H9 (cell line): Measurements from ENCODE around the gene ARAP1. TPM values are rescaled to one million over a fixed set of nuclear protein-coding genes. Genes with fewer than 3 reads are reported as not detected.

Experiments
- DNase-seq: peaks from one replicate; pipeline ENCODE4 v3.0.0-alpha.2; 2017
- H2AFZ ChIP-seq: one replicate; pipeline ENCODE4 v1.6.1; 2013; ENCODE audit warnings: mild to moderate bottlenecking, low read length, control low read depth, moderate library complexity
- H2AK5ac ChIP-seq: 2 replicates; pipeline ENCODE4 v1.6.1; 2013; ENCODE audit warnings: low read length, control low read depth, mixed read lengths; ENCODE audit not compliant: insufficient read length
- H2BK120ac ChIP-seq: one replicate; pipeline ENCODE4 v1.6.1; 2013; ENCODE audit warnings: low read depth, mild to moderate bottlenecking, low read length, control low read depth, inconsistent platforms; ENCODE audit not compliant: poor library complexity, severe bottlenecking
- H2BK12ac ChIP-seq: 2 replicates; pipeline ENCODE4 v1.6.1; 2013; ENCODE audit warnings: low read length, control low read depth, mixed read lengths, low read depth; ENCODE audit not compliant: insufficient read length
- H2BK15ac ChIP-seq: 2 replicates; pipeline ENCODE4 v1.6.1; 2013; ENCODE audit warnings: low read depth, low read length, control low read depth
- H2BK20ac ChIP-seq: one replicate; pipeline ENCODE4 v1.6.1; 2013; ENCODE audit warnings: low read depth, mild to moderate bottlenecking, low read length, control low read depth, inconsistent platforms; ENCODE audit not compliant: poor library complexity, severe bottlenecking
- H2BK5ac ChIP-seq: 2 replicates; pipeline ENCODE4 v1.6.1; 2013; ENCODE audit warnings: low read length, control low read depth, mixed read lengths; ENCODE audit not compliant: insufficient read length
- H3K14ac ChIP-seq: 2 replicates; pipeline ENCODE4 v1.6.1; 2013; ENCODE audit warnings: low read length, control low read depth; ENCODE audit not compliant: insufficient read depth
- H3K18ac ChIP-seq: 2 replicates; pipeline ENCODE4 v1.6.1; 2013; ENCODE audit warnings: low read depth, mild to moderate bottlenecking, mixed read lengths, low read length, control low read depth; ENCODE audit not compliant: insufficient read length
- H3K23ac ChIP-seq: 2 replicates; pipeline ENCODE4 v1.6.1; 2013; ENCODE audit warnings: low read length, control low read depth, mixed read lengths, low read depth; ENCODE audit not compliant: insufficient read length
- H3K23me2 ChIP-seq: 2 replicates; pipeline ENCODE4 v1.6.1; 2013; ENCODE audit warnings: low read depth, mild to moderate bottlenecking, mixed read lengths, low read length, control low read depth; ENCODE audit not compliant: insufficient read length, poor library complexity, severe bottlenecking
- H3K27ac ChIP-seq: 2 replicates; pipeline ENCODE4 v1.5.1; 2013; ENCODE audit warnings: low read length, control low read depth, mixed read lengths, low read depth; ENCODE audit not compliant: insufficient read length
- H3K27me3 ChIP-seq: 2 replicates; pipeline ENCODE4 v1.6.1; 2013; ENCODE audit warnings: low read length, control low read depth, inconsistent platforms; ENCODE audit not compliant: insufficient read depth
- H3K4ac ChIP-seq: 2 replicates; pipeline ENCODE4 v1.6.1; 2013; ENCODE audit warnings: low read depth, mild to moderate bottlenecking, control low read depth, inconsistent platforms, low read length, moderate library complexity
- H3K4me1 ChIP-seq: 2 replicates; pipeline ENCODE4 v1.6.1; 2013; ENCODE audit warnings: low read length, control low read depth, inconsistent platforms; ENCODE audit not compliant: insufficient read depth
- H3K4me2 ChIP-seq: 2 replicates; pipeline ENCODE4 v1.6.1; 2013; ENCODE audit warnings: low read length, control low read depth, mixed read lengths; ENCODE audit not compliant: insufficient read length, insufficient read depth
- H3K56ac ChIP-seq: 2 replicates; pipeline ENCODE4 v1.6.1; 2013; ENCODE audit warnings: low read depth, mild to moderate bottlenecking, mixed read lengths, low read length, control low read depth; ENCODE audit not compliant: insufficient read length
- H3K79me1 ChIP-seq: 2 replicates; pipeline ENCODE4 v1.6.1; 2013; ENCODE audit warnings: low read depth, mild to moderate bottlenecking, moderate library complexity, low read length, control low read depth, inconsistent platforms; ENCODE audit not compliant: insufficient read depth, poor library complexity, severe bottlenecking
- H3K79me2 ChIP-seq: 2 replicates; pipeline ENCODE4 v1.6.1; 2013; ENCODE audit warnings: low read length, control low read depth, inconsistent platforms; ENCODE audit not compliant: insufficient read depth
- H3K9ac ChIP-seq: 2 replicates; pipeline ENCODE4 v1.6.1; 2013; ENCODE audit warnings: low read length, control low read depth, mixed read lengths; ENCODE audit not compliant: insufficient read length; ENCODE audit errors: extremely low read depth
- H3K9me3 ChIP-seq: one replicate; pipeline ENCODE4 v1.6.1; 2013; ENCODE audit warnings: low read depth, low read length, inconsistent platforms; ENCODE audit not compliant: control insufficient read depth
- H3T11ph ChIP-seq: one replicate; pipeline ENCODE4 v1.6.1; 2013; ENCODE audit warnings: mild to moderate bottlenecking, low read length, control low read depth, inconsistent platforms
- H4K20me1 ChIP-seq: one replicate; pipeline ENCODE4 v1.6.1; 2013; ENCODE audit not compliant: control insufficient read depth, insufficient read length, insufficient read depth
- H4K5ac ChIP-seq: 2 replicates; pipeline ENCODE4 v1.6.1; 2013; ENCODE audit warnings: low read depth, mild to moderate bottlenecking, mixed read lengths, low read length, control low read depth; ENCODE audit not compliant: insufficient read length
- H4K8ac ChIP-seq: replicated peaks from 2 replicates; pipeline ENCODE4 v1.6.1; 2013; ENCODE audit warnings: low read length, control low read depth, mixed read lengths, low read depth; ENCODE audit not compliant: insufficient read length
- H4K91ac ChIP-seq: 2 replicates; pipeline ENCODE4 v1.6.1; 2013; ENCODE audit warnings: low read depth, mild to moderate bottlenecking, moderate library complexity, mixed read lengths, low read length, control low read depth; ENCODE audit not compliant: insufficient read length
- H3K27ac Mint-ChIP-seq, 3 experiments: 2 replicates in 2 of 3; 3 replicates in 1 of 3; pipeline ENCODE4 v1.8.0; 2020 to 2021; ENCODE audit warnings: mixed read lengths in 3 of 3, mild to moderate bottlenecking in 1 of 3, moderate library complexity in 1 of 3
- H3K27me3 Mint-ChIP-seq: 2 replicates; pipeline ENCODE4 v1.8.0; 2021; ENCODE audit warnings: low read depth, mild to moderate bottlenecking, moderate library complexity, mixed read lengths
- H3K36me3 Mint-ChIP-seq, 3 experiments: 2 replicates in 2 of 3; 3 replicates in 1 of 3; pipeline ENCODE4 v1.8.0; 2020 to 2021; ENCODE audit warnings: low read depth in 3 of 3, mixed read lengths in 3 of 3; ENCODE audit not compliant: insufficient read depth in 1 of 3
- H3K4me1 Mint-ChIP-seq, 2 experiments: 2 replicates each; pipeline ENCODE4 v1.8.0; 2020; ENCODE audit warnings: mixed read lengths in 2 of 2
- H3K4me3 Mint-ChIP-seq, 2 experiments: 2 replicates in 1 of 2; 3 replicates in 1 of 2; pipeline ENCODE4 v1.8.0; 2020 to 2021; ENCODE audit warnings: mild to moderate bottlenecking in 2 of 2, mixed read lengths in 2 of 2, moderate library complexity in 1 of 2
- H3K9me3 Mint-ChIP-seq, 2 experiments: 2 replicates in 1 of 2; 3 replicates in 1 of 2; pipeline ENCODE4 v1.8.0; 2020; ENCODE audit warnings: mild to moderate bottlenecking in 2 of 2, mixed read lengths in 2 of 2, moderate library complexity in 1 of 2
- CTCF ChIP-seq: fragments of 200-600 bp; sonication (generic); conservative IDR thresholded peaks from 3 replicates; pipeline ENCODE4 v1.8.0; 2021; ENCODE audit warnings: antibody characterized with exemption, mild to moderate bottlenecking
- WGBS: extraction: QIAGEN DNeasy Blood & Tissue Kit; methylation state at CpG from one replicate; pipeline ENCODE4 v1.1.7; 2013; ENCODE audit warnings: missing lambda C conversion rate, low lambda C conversion rate, mixed read lengths; ENCODE audit not compliant: insufficient read length; ENCODE audit errors: extremely low coverage; 5-methylcytosine and 5-hydroxymethylcytosine counted together
- total RNA-seq: library from RNA; stranded (reverse); gene quantifications from 2 replicates; pipeline ENCODE4 v1.2.1, GENCODE V29; 2021

ARAP1 gene
- total RNA-seq, 1 experiment from 2014 or later, result 59.4 TPM

- Histone ChIP-seq H3K27ac (no peak overlapping the region), H3K9me3 (no peaks in the 10 kb centered on the region), H3K79me1 (no peaks in the 10 kb centered on the region), H3K27me3 (no peaks in the 10 kb centered on the region), H4K91ac (no peak overlapping the region), H3K4ac (no peak overlapping the region), H3K4me2 (no peak overlapping the region), H3K4me1 (no peaks in the 10 kb centered on the region), H3K9ac (no peak overlapping the region), H2BK120ac (no peak overlapping the region), H3K14ac (no peak overlapping the region), H2AK5ac (no peak overlapping the region), H4K5ac (no peak overlapping the region), H2AFZ (no peak overlapping the region), H3K23me2 (no peaks in the 10 kb centered on the region), H3K18ac (no peak overlapping the region), H3K56ac (no peak overlapping the region), H2BK15ac (no peak overlapping the region), H4K8ac (no peak overlapping the region), H4K20me1 (no peaks in the 10 kb centered on the region), H3K79me2 (no peaks in the 10 kb centered on the region), H2BK20ac (no peak overlapping the region), H2BK5ac (no peak overlapping the region), H3T11ph (no peak overlapping the region), H3K23ac (no peak overlapping the region), H2BK12ac (no peak overlapping the region)
- DNase-seq, result no peak
- no peak for TF ChIP-seq CTCF
- peaks cover 24 to 57% of the 10 kb centered on the region in 2 experiments for H3K4me1 Mint-ChIP-seq
- peaks cover 24% of the 10 kb centered on the region for H3K27me3 Mint-ChIP-seq
- H3K27ac Mint-ChIP-seq, result no peak overlapping the region
- no peak overlapping the region for H3K4me3 Mint-ChIP-seq
- no peaks in the 10 kb centered on the region for H3K9me3 Mint-ChIP-seq
- no peaks in the 10 kb centered on the region for H3K36me3 Mint-ChIP-seq
- no CpG with 5 or more reads among the region's 6 CpGs for WGBS
These were observed 94.7 kb downstream of the ARAP1 start for GRCh38 chr11:72657411-72658100.
